ENCODE data around the gene WASHC3. TPM values are rescaled to one million over a fixed set of nuclear protein-coding genes. Genes with fewer than 3 reads are reported as not detected.

WASHC3 gene
- total RNA-seq, 1 donor, result 113 TPM

- Histone ChIP-seq H3K4me1 (ENCODE audit: insufficient read depth, low read length) (no peaks in the 10 kb centered on the region), H3K9me3 (ENCODE audit: low read depth, low read length) (no peaks in the 10 kb centered on the region), H2AFZ (ENCODE audit: low read length) (no peak overlapping the region), H3K79me2 (ENCODE audit: insufficient read depth, low read length) (no peaks in the 10 kb centered on the region), H4K20me1 (ENCODE audit: insufficient read depth, low read length) (no peaks in the 10 kb centered on the region), H3K4me3 (ENCODE audit: insufficient read depth, low read length) (no peak overlapping the region), H3K4me2 (ENCODE audit: insufficient read depth, low read length) (no peak overlapping the region), H3K36me3 (ENCODE audit: insufficient read depth, low read length) (no peaks in the 10 kb centered on the region), H3K27me3 (ENCODE audit: insufficient read depth, low read length) (no peaks in the 10 kb centered on the region), H3K27ac (ENCODE audit: low read depth, low read length) (no peak overlapping the region)
- no peak for DNase-seq (ENCODE audit: insufficient read length, low spot score, missing footprints)
- TF ChIP-seq CTCF (IDR thresholded peaks at IDR 0.05; ENCODE audit: extremely low read depth, low read depth, low read length), result no peak
Observed at GRCh38 chr12:101982307-101982706, 79.5 kb downstream of the WASHC3 start.

- no peak for TF ChIP-seq CTCF (IDR thresholded peaks at IDR 0.05; ENCODE audit: extremely low read depth, low read depth, low read length)
- H3K27ac ChIP-seq (ENCODE audit: low read depth, low read length), result no peak overlapping the region
- no peak for DNase-seq (ENCODE audit: insufficient read length, low spot score, missing footprints)
- H3K4me2 ChIP-seq (ENCODE audit: insufficient read depth, low read length), result no peak overlapping the region
- no peak overlapping the region for H2AFZ ChIP-seq (ENCODE audit: low read length)
- H3K79me2 ChIP-seq (ENCODE audit: insufficient read depth, low read length), result no peaks in the 10 kb centered on the region
- H3K9me3 ChIP-seq (ENCODE audit: low read depth, low read length), result no peaks in the 10 kb centered on the region
- no peak overlapping the region for H3K4me3 ChIP-seq (ENCODE audit: insufficient read depth, low read length)
- H3K36me3 ChIP-seq (ENCODE audit: insufficient read depth, low read length), result no peaks in the 10 kb centered on the region
- H3K4me1 ChIP-seq (ENCODE audit: insufficient read depth, low read length), result no peaks in the 10 kb centered on the region
- no peaks in the 10 kb centered on the region for H3K27me3 ChIP-seq (ENCODE audit: insufficient read depth, low read length)
- H4K20me1 ChIP-seq (ENCODE audit: insufficient read depth, low read length), result no peaks in the 10 kb centered on the region
Observed at GRCh38 chr12:101981868-101982267, 79.9 kb downstream of the WASHC3 start.

GRCh38 chr12:101968770-101969169 is 93.0 kb downstream of the WASHC3 start:
- Histone ChIP-seq H3K36me3 (ENCODE audit: insufficient read depth, low read length) (no peaks in the 10 kb centered on the region), H3K79me2 (ENCODE audit: insufficient read depth, low read length) (no peaks in the 10 kb centered on the region), H3K4me1 (ENCODE audit: insufficient read depth, low read length) (no peaks in the 10 kb centered on the region), H3K4me2 (ENCODE audit: insufficient read depth, low read length) (no peak overlapping the region), H3K27me3 (ENCODE audit: insufficient read depth, low read length) (no peaks in the 10 kb centered on the region), H4K20me1 (ENCODE audit: insufficient read depth, low read length) (no peaks in the 10 kb centered on the region), H3K27ac (ENCODE audit: low read depth, low read length) (no peak overlapping the region), H3K4me3 (ENCODE audit: insufficient read depth, low read length) (no peak overlapping the region), H2AFZ (ENCODE audit: low read length) (no peak overlapping the region), H3K9me3 (ENCODE audit: low read depth, low read length) (no peaks in the 10 kb centered on the region)
- DNase-seq (ENCODE audit: insufficient read length, low spot score, missing footprints), result no peak
- no peak for TF ChIP-seq CTCF (IDR thresholded peaks at IDR 0.05; ENCODE audit: extremely low read depth, low read depth, low read length)

- TF ChIP-seq CTCF (IDR thresholded peaks at IDR 0.05; ENCODE audit: extremely low read depth, low read depth, low read length), result no peak
- no peak overlapping the region for H3K27ac ChIP-seq (ENCODE audit: low read depth, low read length)
- H3K36me3 ChIP-seq (ENCODE audit: insufficient read depth, low read length), result no peaks in the 10 kb centered on the region
- H3K4me1 ChIP-seq (ENCODE audit: insufficient read depth, low read length), result no peaks in the 10 kb centered on the region
- no peaks in the 10 kb centered on the region for H4K20me1 ChIP-seq (ENCODE audit: insufficient read depth, low read length)
- no peaks in the 10 kb centered on the region for H3K9me3 ChIP-seq (ENCODE audit: low read depth, low read length)
- H3K4me3 ChIP-seq (ENCODE audit: insufficient read depth, low read length), result no peak overlapping the region
- H3K79me2 ChIP-seq (ENCODE audit: insufficient read depth, low read length), result no peaks in the 10 kb centered on the region
- DNase-seq (ENCODE audit: insufficient read length, low spot score, missing footprints), result no peak
- H2AFZ ChIP-seq (ENCODE audit: low read length), result no peak overlapping the region
- no peaks in the 10 kb centered on the region for H3K27me3 ChIP-seq (ENCODE audit: insufficient read depth, low read length)
- H3K4me2 ChIP-seq (ENCODE audit: insufficient read depth, low read length), result no peak overlapping the region
Observed at GRCh38 chr12:101967506-101967905, 94.3 kb downstream of the WASHC3 start.

All from osteoblast (primary cell).